ENCODE data around the gene TRIM24.
"Not testable (repeated sequence)": the region's sequence is repeated elsewhere in the genome, so short reads cannot be mapped to it uniquely, and the experiment has no call there.

Gene TRIM24

GRCh38 chr7:138493535-138493934, 33.5 kb downstream of the TRIM24 start:
- no peak for DNase-seq (ENCODE audit: low read depth)

- no peak for DNase-seq (ENCODE audit: low read depth)
These were observed 35.4 kb downstream of the TRIM24 start for GRCh38 chr7:138495485-138495884.

GRCh38 chr7:138499340-138499739, 39.3 kb downstream of the TRIM24 start:
- DNase-seq (ENCODE audit: low read depth) = no peak

- DNase-seq (ENCODE audit: low read depth) = not testable (repeated sequence)
These were observed 40.2 kb downstream of the TRIM24 start for GRCh38 chr7:138500303-138500702.

- DNase-seq (ENCODE audit: low read depth) = no peak
These were observed 40.8 kb downstream of the TRIM24 start for GRCh38 chr7:138500892-138501291.

GRCh38 chr7:138502023-138502767, 42.1 kb downstream of the TRIM24 start:
- DNase-seq (ENCODE audit: low read depth) = no peak

GRCh38 chr7:138505361-138505873, 45.4 kb downstream of the TRIM24 start:
- DNase-seq (ENCODE audit: low read depth) = no peak

GRCh38 chr7:138506764-138507163, 46.7 kb downstream of the TRIM24 start:
- DNase-seq (ENCODE audit: low read depth) = no peak

GRCh38 chr7:138510003-138510402, 49.9 kb downstream of the TRIM24 start:
- no peak for DNase-seq (ENCODE audit: low read depth)

- DNase-seq (ENCODE audit: low read depth) = no peak
These were observed 52.2 kb downstream of the TRIM24 start for GRCh38 chr7:138512092-138512858.

GRCh38 chr7:138512885-138513284, 52.8 kb downstream of the TRIM24 start:
- no peak for DNase-seq (ENCODE audit: low read depth)

- DNase-seq (ENCODE audit: low read depth) = no peak
These were observed 53.3 kb downstream of the TRIM24 start for GRCh38 chr7:138513344-138513871.

- DNase-seq (ENCODE audit: low read depth) = no peak
These were observed 54.0 kb downstream of the TRIM24 start for GRCh38 chr7:138514044-138514443.

- DNase-seq (ENCODE audit: low read depth) = no peak
These were observed 55.0 kb downstream of the TRIM24 start for GRCh38 chr7:138515001-138515528.

- no peak for DNase-seq (ENCODE audit: low read depth)
These were observed 59.2 kb downstream of the TRIM24 start for GRCh38 chr7:138519061-138519798.

GRCh38 chr7:138520742-138521141, 60.7 kb downstream of the TRIM24 start:
- no peak for DNase-seq (ENCODE audit: low read depth)

- DNase-seq (ENCODE audit: low read depth) = no peak
These were observed 61.9 kb downstream of the TRIM24 start for GRCh38 chr7:138521837-138522461.

- no peak for DNase-seq (ENCODE audit: low read depth)
These were observed 64.2 kb downstream of the TRIM24 start for GRCh38 chr7:138524259-138524658.

GRCh38 chr7:138525757-138526156, 65.7 kb downstream of the TRIM24 start:
- no peak for DNase-seq (ENCODE audit: low read depth)

GRCh38 chr7:138527746-138528223, 67.7 kb downstream of the TRIM24 start:
- no peak for DNase-seq (ENCODE audit: low read depth)

GRCh38 chr7:138536833-138537232, 76.8 kb downstream of the TRIM24 start:
- not testable (repeated sequence) for DNase-seq (ENCODE audit: low read depth)
